Urinary bladder (tissue), 4 donors: ENCODE data around the gene ARHGEF10L. TPM values are rescaled to one million over a fixed set of nuclear protein-coding genes. Genes with fewer than 3 reads are reported as not detected.
"Not testable (repeated sequence)": the region's sequence is repeated elsewhere in the genome, so short reads cannot be mapped to it uniquely, and the experiment has no call there.

Experiments
- DNase-seq: peaks from one replicate; pipeline ENCODE4 v3.0.0-alpha.2; 2015; ENCODE audit errors: extremely low spot score
- H3K27ac ChIP-seq: one replicate; pipeline ENCODE4 v1.5.1; 2013; ENCODE audit warnings: low read depth, mild to moderate bottlenecking, moderate library complexity
- H3K36me3 ChIP-seq: one replicate; pipeline ENCODE4 v1.6.1; 2013; ENCODE audit warnings: mild to moderate bottlenecking, moderate library complexity; ENCODE audit not compliant: insufficient read depth
- H3K4me1 ChIP-seq: one replicate; pipeline ENCODE4 v1.6.1; 2013; ENCODE audit warnings: mild to moderate bottlenecking, moderate library complexity; ENCODE audit not compliant: insufficient read depth
- H3K4me3 ChIP-seq: one replicate; pipeline ENCODE4 v1.5.1; 2013; ENCODE audit warnings: low read depth, low read length
- WGBS: extraction: QIAGEN DNeasy Blood & Tissue Kit; methylation state at CpG from one replicate; pipeline ENCODE4 v1.1.7; 2013; 5-methylcytosine and 5-hydroxymethylcytosine counted together
- polyA plus RNA-seq: library from polyadenylated mRNA; stranded (reverse); fragments of 200-250 nt; gene quantifications from one replicate; pipeline ENCODE4 v1.2.3, GENCODE V29; 2013
- total RNA-seq: library from RNA; depleted of rRNA; stranded (reverse); fragments of >200 nt; gene quantifications from one replicate; pipeline ENCODE4 v1.2.3, GENCODE V29; 2014
- donor health status: healthy with polysubstance abuse.
- donor health status: healthy.

The ARHGEF10L gene
- total and polyA plus RNA-seq, 2 donors, result 26.5 to 41.4 TPM

GRCh38 chr1:17733661-17734060 lies 194.2 kb downstream of the ARHGEF10L start:
- no peaks in the 10 kb centered on the region for H3K36me3 ChIP-seq
- 61% methylated on average over 21 of the region's 21 CpGs for WGBS
- no peak overlapping the region for H3K27ac ChIP-seq
- no peak for DNase-seq
- no peak overlapping the region for H3K4me3 ChIP-seq
- no peaks in the 10 kb centered on the region for H3K4me1 ChIP-seq

- no peaks in the 10 kb centered on the region for H3K4me1 ChIP-seq
- DNase-seq, result no peak
These were observed 195.1 kb downstream of the ARHGEF10L start for GRCh38 chr1:17734609-17735008.

GRCh38 chr1:17735348-17735747 lies 195.8 kb downstream of the ARHGEF10L start:
- no peak for DNase-seq
- H3K27ac ChIP-seq, result no peak overlapping the region
- H3K4me1 ChIP-seq, result no peaks in the 10 kb centered on the region
- no peak overlapping the region for H3K4me3 ChIP-seq
- 77% methylated on average over 2 of the region's 2 CpGs for WGBS
- no peaks in the 10 kb centered on the region for H3K36me3 ChIP-seq

More at GRCh38 chr1:17734609-17735008, 195.1 kb downstream of the ARHGEF10L start:
- no peaks in the 10 kb centered on the region for H3K36me3 ChIP-seq
- 86% methylated on average over 7 of the region's 7 CpGs for WGBS
- H3K27ac ChIP-seq, result no peak overlapping the region
- no peak overlapping the region for H3K4me3 ChIP-seq

- DNase-seq, result no peak
- Histone ChIP-seq H3K4me1 (no peaks in the 10 kb centered on the region), H3K27ac (no peak overlapping the region), H3K36me3 (no peaks in the 10 kb centered on the region), H3K4me3 (no peak overlapping the region)
- 46% methylated on average over 7 of the region's 7 CpGs for WGBS
These were observed 196.3 kb downstream of the ARHGEF10L start for GRCh38 chr1:17735793-17736192.

- Histone ChIP-seq H3K4me1 (no peaks in the 10 kb centered on the region), H3K27ac (no peak overlapping the region), H3K36me3 (no peaks in the 10 kb centered on the region), H3K4me3 (no peak overlapping the region)
- 65% methylated on average over 6 of the region's 6 CpGs for WGBS
- DNase-seq, result no peak
These were observed 197.1 kb downstream of the ARHGEF10L start for GRCh38 chr1:17736625-17737024.

- H3K36me3 ChIP-seq, result no peaks in the 10 kb centered on the region
- H3K4me1 ChIP-seq, result no peaks in the 10 kb centered on the region
- DNase-seq, result no peak
- no peak overlapping the region for H3K4me3 ChIP-seq
- H3K27ac ChIP-seq, result no peak overlapping the region
These were observed 199.6 kb downstream of the ARHGEF10L start for GRCh38 chr1:17739050-17739449.

GRCh38 chr1:17741052-17741451 lies 201.6 kb downstream of the ARHGEF10L start:
- Histone ChIP-seq H3K27ac (no peak overlapping the region), H3K36me3 (no peaks in the 10 kb centered on the region), H3K4me1 (no peaks in the 10 kb centered on the region), H3K4me3 (no peak overlapping the region)
- 75% methylated on average over 5 of the region's 5 CpGs for WGBS
- no peak for DNase-seq

- DNase-seq, result peak; percentile 18
- Histone ChIP-seq H3K36me3 (no peaks in the 10 kb centered on the region), H3K4me3 (no peak overlapping the region), H3K27ac (no peak overlapping the region), H3K4me1 (no peaks in the 10 kb centered on the region)
- 24% methylated on average over 5 of the region's 5 CpGs for WGBS
These were observed 203.1 kb downstream of the ARHGEF10L start for GRCh38 chr1:17742583-17742982.

- DNase-seq, result no peak
- Histone ChIP-seq H3K4me1 (no peaks in the 10 kb centered on the region), H3K27ac (no peak overlapping the region), H3K4me3 (no peak overlapping the region), H3K36me3 (no peaks in the 10 kb centered on the region)
- 37% methylated on average over 11 of the region's 11 CpGs for WGBS
These were observed 203.6 kb downstream of the ARHGEF10L start for GRCh38 chr1:17743008-17743647.

GRCh38 chr1:17743925-17744324 lies 204.4 kb downstream of the ARHGEF10L start:
- Histone ChIP-seq H3K36me3 (no peaks in the 10 kb centered on the region), H3K27ac (no peak overlapping the region), H3K4me1 (no peaks in the 10 kb centered on the region), H3K4me3 (no peak overlapping the region)
- DNase-seq, result no peak
- 93% methylated on average over 3 of the region's 3 CpGs for WGBS

- Histone ChIP-seq H3K4me1 (no peaks in the 10 kb centered on the region), H3K36me3 (no peaks in the 10 kb centered on the region), H3K4me3 (no peak overlapping the region), H3K27ac (no peak overlapping the region)
- 87% methylated on average over 11 of the region's 11 CpGs for WGBS
- DNase-seq, result no peak
These were observed 205.4 kb downstream of the ARHGEF10L start for GRCh38 chr1:17744666-17745478.

- Histone ChIP-seq H3K27ac (no peak overlapping the region), H3K36me3 (no peaks in the 10 kb centered on the region), H3K4me3 (no peak overlapping the region), H3K4me1 (no peaks in the 10 kb centered on the region)
- DNase-seq, result no peak
- WGBS, result 91% methylated on average over 3 of the region's 3 CpGs
These were observed 206.0 kb downstream of the ARHGEF10L start for GRCh38 chr1:17745479-17745955.

GRCh38 chr1:17746281-17746680 lies 206.8 kb downstream of the ARHGEF10L start:
- H3K27ac ChIP-seq, H3K4me1 ChIP-seq, DNase-seq, H3K4me3 ChIP-seq, H3K36me3 ChIP-seq: not testable (repeated sequence)
- 75% methylated on average over 2 of the region's 2 CpGs for whole genome bisulfite sequencing

- H3K27ac ChIP-seq, result no peak overlapping the region
- 84% methylated on average over 2 of the region's 2 CpGs for WGBS
- no peak overlapping the region for H3K4me3 ChIP-seq
- no peaks in the 10 kb centered on the region for H3K36me3 ChIP-seq
- no peak for DNase-seq
- H3K4me1 ChIP-seq, result no peaks in the 10 kb centered on the region
These were observed 207.4 kb downstream of the ARHGEF10L start for GRCh38 chr1:17746920-17747319.
